Vagina (tissue), 2 donors: Measurements from ENCODE around the gene FOXP4. TPM values are rescaled to one million over a fixed set of nuclear protein-coding genes. Genes with fewer than 3 reads are reported as not detected.

Source experiments
- DNase-seq, 2 donors: peaks; one replicate each; pipeline ENCODE4 v3.0.0-alpha.2; 2017; ENCODE audit errors: extremely low spot score in 2 of 2
- H3K27ac ChIP-seq: fragments of 200-600 bp; sonication (generic); one replicate; pipeline ENCODE4 v1.5.1; 2019
- H3K27me3 ChIP-seq: fragments of 200-600 bp; sonication (generic); one replicate; pipeline ENCODE4 v1.5.1; 2019
- H3K36me3 ChIP-seq, 2 donors: fragments of 200-600 bp; sonication (generic); one replicate each; pipeline ENCODE4 v1.5.1; 2017 to 2019
- H3K4me1 ChIP-seq: fragments of 200-600 bp; sonication (generic); one replicate; pipeline ENCODE4 v1.5.1; 2019
- H3K4me3 ChIP-seq, 2 donors: fragments of 200-600 bp; sonication (generic); 1 replicate in 1 of 2; 2 replicates in 1 of 2; pipeline ENCODE4 v1.5.1; 2016 to 2019
- H3K9me3 ChIP-seq: fragments of 200-600 bp; sonication (generic); one replicate; pipeline ENCODE4 v1.5.1; 2019
- POLR2A ChIP-seq, 2 donors: fragments of 450-650 bp; IDR thresholded peaks; one replicate each; pipeline ENCODE4 v1.6.1; 2017; ENCODE audit warnings: antibody characterized with exemption in 2 of 2, mild to moderate bottlenecking in 2 of 2, moderate library complexity in 2 of 2
- POLR2AphosphoS5 ChIP-seq, 2 donors: sonication (generic); formaldehyde crosslinking; IDR thresholded peaks; one replicate each; pipeline ENCODE4 v1.9.0; 2017; ENCODE audit warnings: antibody characterized with exemption in 2 of 2, mild to moderate bottlenecking in 2 of 2, low read depth in 1 of 2; ENCODE audit not compliant: insufficient read depth in 1 of 2
- intact Hi-C: fragments of 100-400 bp; cut with DNase I; formaldehyde crosslinking; loops from one replicate; pipeline ENCODE4 v1.15.1; 2023
- total RNA-seq: library from RNA; depleted of rRNA; stranded (reverse); fragments of >200 nt; gene quantifications from one replicate; pipeline ENCODE4 v1.2.3, GENCODE V29; 2016
- TF ChIP-seq, protein P1 (sequence below), 3 experiments: fragments of 450-650 bp in 2 of 3; fragments of 200-600 bp in 1 of 3; sonication (generic) in 1 of 3; IDR thresholded peaks; one replicate each; pipeline ENCODE4 v1.5.1; 2017 to 2019; ENCODE audit warnings: antibody characterized with exemption in 3 of 3, mild to moderate bottlenecking in 2 of 3, moderate library complexity in 2 of 3

FOXP4 gene
- total RNA-seq, 1 donor from 2014 or later, result 7.4 TPM

DNA sequence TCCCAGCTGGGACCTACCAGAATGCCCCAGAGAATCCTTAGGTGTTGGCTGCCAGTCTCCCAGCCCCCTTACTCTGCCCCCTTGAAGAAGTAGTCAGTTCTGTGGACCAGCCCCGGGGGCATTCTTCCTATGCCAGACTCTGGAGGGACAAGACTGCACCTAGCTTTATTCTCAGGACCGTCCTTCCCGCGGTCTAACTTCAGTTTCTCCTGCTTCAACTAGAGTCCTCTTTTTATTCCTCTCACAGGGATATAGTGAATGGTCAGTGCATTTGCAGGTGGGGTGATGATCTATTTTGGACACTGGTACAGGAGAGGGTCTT is 56.2 kb downstream of the FOXP4 start:
- DNase-seq, result no peak
- TF ChIP-seq POLR2AphosphoS5 (IDR thresholded peaks at IDR 0.05; ENCODE audit: insufficient read depth in 1 of 2, low read depth in 1 of 2), result no peak
- TF ChIP-seq POLR2A (IDR thresholded peaks at IDR 0.05), result no peak
- TF ChIP-seq, protein P1, sequence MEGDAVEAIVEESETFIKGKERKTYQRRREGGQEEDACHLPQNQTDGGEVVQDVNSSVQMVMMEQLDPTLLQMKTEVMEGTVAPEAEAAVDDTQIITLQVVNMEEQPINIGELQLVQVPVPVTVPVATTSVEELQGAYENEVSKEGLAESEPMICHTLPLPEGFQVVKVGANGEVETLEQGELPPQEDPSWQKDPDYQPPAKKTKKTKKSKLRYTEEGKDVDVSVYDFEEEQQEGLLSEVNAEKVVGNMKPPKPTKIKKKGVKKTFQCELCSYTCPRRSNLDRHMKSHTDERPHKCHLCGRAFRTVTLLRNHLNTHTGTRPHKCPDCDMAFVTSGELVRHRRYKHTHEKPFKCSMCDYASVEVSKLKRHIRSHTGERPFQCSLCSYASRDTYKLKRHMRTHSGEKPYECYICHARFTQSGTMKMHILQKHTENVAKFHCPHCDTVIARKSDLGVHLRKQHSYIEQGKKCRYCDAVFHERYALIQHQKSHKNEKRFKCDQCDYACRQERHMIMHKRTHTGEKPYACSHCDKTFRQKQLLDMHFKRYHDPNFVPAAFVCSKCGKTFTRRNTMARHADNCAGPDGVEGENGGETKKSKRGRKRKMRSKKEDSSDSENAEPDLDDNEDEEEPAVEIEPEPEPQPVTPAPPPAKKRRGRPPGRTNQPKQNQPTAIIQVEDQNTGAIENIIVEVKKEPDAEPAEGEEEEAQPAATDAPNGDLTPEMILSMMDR (IDR thresholded peaks at IDR 0.05), result no peak
- intact Hi-C loops, result no loop called here

DNA sequence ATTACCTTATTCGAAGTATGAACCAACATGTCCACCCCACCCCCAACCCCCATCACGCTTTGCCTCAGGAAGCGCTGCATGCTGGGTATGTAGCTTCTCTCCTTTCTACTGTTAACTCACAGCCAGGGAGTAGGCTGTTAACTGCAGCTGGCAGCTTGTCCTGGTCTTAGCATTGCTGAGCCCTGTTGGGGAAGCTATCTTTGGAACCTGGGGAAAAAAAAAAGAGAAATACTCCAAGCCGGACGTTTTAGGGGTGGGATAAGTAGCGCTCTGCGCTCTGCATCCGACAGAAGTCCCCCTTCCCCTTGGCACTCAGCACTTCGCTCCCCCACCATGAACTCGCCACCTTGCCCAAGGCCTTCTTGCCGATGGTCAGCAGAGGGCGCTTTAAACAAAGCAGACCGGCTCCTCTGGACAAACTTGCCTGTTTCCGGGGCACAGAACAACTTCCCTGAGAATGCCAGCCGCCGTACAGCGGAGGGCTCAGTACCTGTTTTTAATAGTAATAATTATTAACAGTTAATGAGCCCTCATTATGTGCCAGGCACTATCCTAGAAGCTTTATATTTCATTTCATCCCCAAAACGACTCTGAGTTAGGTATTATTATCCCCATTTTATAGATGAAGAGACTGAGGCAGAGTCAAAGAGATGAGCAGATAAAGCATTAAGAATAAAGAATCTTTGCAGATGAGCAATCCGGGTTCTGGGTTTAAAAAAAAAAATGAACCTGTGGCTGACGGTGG is 56.9 kb downstream of the FOXP4 start:
- no peak for DNase-seq
- Histone ChIP-seq H3K27ac (no peak overlapping the region), H3K4me3 (no peak overlapping the region), H3K4me1 (peaks cover 4% of the 10 kb centered on the region), H3K36me3 (no peaks in the 10 kb centered on the region), H3K27me3 (no peaks in the 10 kb centered on the region), H3K9me3 (no peaks in the 10 kb centered on the region)
- TF ChIP-seq, protein P1 (IDR thresholded peaks at IDR 0.05), result peak; percentile 61 to 88 (median 70)
- no peak for TF ChIP-seq POLR2AphosphoS5 (IDR thresholded peaks at IDR 0.05; ENCODE audit: insufficient read depth in 1 of 2, low read depth in 1 of 2)
- intact Hi-C loops, result loop anchor here (1.0 kb wide), 1 partner anchor 80 kb away; no protein-coding TSS in a partner anchor

More for the DNA sequence above, 56.2 kb downstream of the FOXP4 start:
- Histone ChIP-seq H3K27ac (no peak overlapping the region), H3K4me1 (peaks cover 4% of the 10 kb centered on the region), H3K36me3 (no peaks in the 10 kb centered on the region), H3K4me3 (no peak overlapping the region), H3K9me3 (no peaks in the 10 kb centered on the region), H3K27me3 (no peaks in the 10 kb centered on the region)

DNA sequence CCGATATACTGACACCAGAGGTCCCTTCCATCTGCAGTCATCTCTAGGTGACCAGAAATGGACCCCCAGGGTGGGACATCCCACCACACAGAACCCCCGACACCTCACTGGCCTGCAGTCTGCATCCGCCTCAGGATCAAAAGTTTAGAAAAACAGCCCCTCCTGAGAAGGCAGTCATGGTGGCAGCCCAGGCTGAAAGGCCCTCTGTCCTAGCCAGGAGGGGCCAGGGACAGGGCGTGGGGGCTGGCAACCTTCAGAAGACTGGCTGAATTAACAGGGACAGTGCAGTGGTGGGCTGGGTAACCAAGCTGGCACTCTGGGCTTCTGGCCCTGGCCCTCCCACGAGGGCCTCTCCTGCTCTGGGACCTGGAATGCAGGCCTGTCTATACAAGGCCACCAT is 57.8 kb downstream of the FOXP4 start:
- Histone ChIP-seq H3K36me3 (no peaks in the 10 kb centered on the region), H3K9me3 (no peaks in the 10 kb centered on the region), H3K4me3 (no peak overlapping the region), H3K27ac (no peak overlapping the region), H3K4me1 (peaks cover 4% of the 10 kb centered on the region), H3K27me3 (no peaks in the 10 kb centered on the region)
- no peak for TF ChIP-seq POLR2A (IDR thresholded peaks at IDR 0.05)
- TF ChIP-seq, protein P1 (IDR thresholded peaks at IDR 0.05), result no peak
- no peak for TF ChIP-seq POLR2AphosphoS5 (IDR thresholded peaks at IDR 0.05; ENCODE audit: insufficient read depth in 1 of 2, low read depth in 1 of 2)
- intact Hi-C loops, result no loop called here
- DNase-seq, result no peak

DNA sequence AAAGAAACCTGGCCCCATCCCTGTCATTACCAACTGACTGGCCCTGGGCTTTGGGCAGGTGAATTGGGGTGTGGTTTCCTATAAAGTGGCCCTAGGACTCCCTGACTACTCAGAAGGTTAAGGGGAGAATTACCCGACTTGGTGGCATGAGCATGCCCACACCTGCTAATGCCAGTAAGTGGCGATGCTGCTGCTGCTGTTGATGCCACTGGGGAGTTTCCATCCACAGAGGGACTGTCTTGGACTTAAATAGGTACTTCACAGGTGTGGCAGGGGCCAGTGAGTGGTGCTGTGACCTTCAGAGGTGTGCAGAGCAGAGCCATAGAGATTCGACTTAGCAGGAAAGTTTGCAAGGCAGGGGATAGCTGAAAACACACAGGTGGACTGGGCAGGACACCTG is 59.5 kb downstream of the FOXP4 start:
- TF ChIP-seq POLR2A (IDR thresholded peaks at IDR 0.05) (no peak), POLR2AphosphoS5 (IDR thresholded peaks at IDR 0.05; ENCODE audit: insufficient read depth in 1 of 2, low read depth in 1 of 2) (no peak)
- TF ChIP-seq, protein P1 (IDR thresholded peaks at IDR 0.05), result no peak
- H3K9me3 ChIP-seq, result no peaks in the 10 kb centered on the region
- intact Hi-C loops, result no loop called here
- DNase-seq, result no peak
- no peak overlapping the region for H3K4me3 ChIP-seq
- H3K27ac ChIP-seq, result no peak overlapping the region
- H3K4me1 ChIP-seq, result peaks cover 4% of the 10 kb centered on the region
- no peaks in the 10 kb centered on the region for H3K36me3 ChIP-seq
- H3K27me3 ChIP-seq, result no peaks in the 10 kb centered on the region

DNA sequence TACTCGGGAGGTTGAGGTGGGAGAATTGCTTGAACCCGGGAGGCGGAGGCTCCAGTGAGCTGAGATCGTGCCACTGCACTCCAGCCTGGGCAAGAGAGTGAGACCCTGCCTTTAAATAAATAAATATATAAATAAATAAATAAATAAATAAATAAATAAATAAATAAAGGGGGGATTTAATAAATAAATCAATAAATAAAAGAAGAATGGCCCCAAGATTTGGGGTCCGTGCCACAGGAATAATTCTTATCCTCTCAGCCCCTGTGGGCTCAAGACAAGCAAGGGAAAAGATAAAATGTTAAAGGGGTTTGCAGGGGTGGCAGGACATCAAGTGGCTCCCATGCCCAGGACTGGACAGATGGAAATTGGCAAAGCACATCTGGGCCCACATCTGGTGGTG is 60.9 kb downstream of the FOXP4 start:
- intact Hi-C loops, result no loop called here
- no peak for DNase-seq
- TF ChIP-seq POLR2AphosphoS5 (IDR thresholded peaks at IDR 0.05; ENCODE audit: insufficient read depth in 1 of 2, low read depth in 1 of 2) (no peak), POLR2A (IDR thresholded peaks at IDR 0.05) (no peak)
- TF ChIP-seq, protein P1 (IDR thresholded peaks at IDR 0.05), result no peak
- no peaks in the 10 kb centered on the region for H3K27me3 ChIP-seq
- H3K4me1 ChIP-seq, result peaks cover 4% of the 10 kb centered on the region
- H3K27ac ChIP-seq, result no peak overlapping the region
- H3K9me3 ChIP-seq, result no peaks in the 10 kb centered on the region
- no peaks in the 10 kb centered on the region for H3K36me3 ChIP-seq
- H3K4me3 ChIP-seq, result no peak overlapping the region
